ENCODE measurements around the gene ECHDC3.

DNA sequence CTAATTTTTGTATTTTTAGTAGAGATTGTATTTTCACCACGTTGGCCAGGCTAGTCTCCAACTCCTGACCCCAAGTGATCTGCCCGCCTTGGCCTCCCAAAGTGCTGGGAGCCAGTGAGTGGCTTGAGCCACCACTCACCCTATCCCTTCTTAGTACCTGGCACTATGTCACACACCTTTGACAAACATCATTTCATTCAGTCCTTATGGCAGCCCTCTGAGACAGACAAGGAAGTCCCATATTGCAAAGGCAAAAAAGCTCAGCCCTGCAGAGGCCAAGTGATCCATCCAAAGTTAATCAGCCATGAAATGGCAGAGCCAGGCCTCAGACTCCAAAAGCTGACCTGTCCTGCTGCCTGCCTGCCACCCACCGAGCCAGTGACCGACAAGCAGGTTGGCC, 39.9 kb upstream of the ECHDC3 start:
- TF ChIP-seq, protein P1, sequence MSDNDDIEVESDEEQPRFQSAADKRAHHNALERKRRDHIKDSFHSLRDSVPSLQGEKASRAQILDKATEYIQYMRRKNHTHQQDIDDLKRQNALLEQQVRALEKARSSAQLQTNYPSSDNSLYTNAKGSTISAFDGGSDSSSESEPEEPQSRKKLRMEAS (IDR thresholded peaks at IDR 0.05): no peak
- TF ChIP-seq, protein P2, sequence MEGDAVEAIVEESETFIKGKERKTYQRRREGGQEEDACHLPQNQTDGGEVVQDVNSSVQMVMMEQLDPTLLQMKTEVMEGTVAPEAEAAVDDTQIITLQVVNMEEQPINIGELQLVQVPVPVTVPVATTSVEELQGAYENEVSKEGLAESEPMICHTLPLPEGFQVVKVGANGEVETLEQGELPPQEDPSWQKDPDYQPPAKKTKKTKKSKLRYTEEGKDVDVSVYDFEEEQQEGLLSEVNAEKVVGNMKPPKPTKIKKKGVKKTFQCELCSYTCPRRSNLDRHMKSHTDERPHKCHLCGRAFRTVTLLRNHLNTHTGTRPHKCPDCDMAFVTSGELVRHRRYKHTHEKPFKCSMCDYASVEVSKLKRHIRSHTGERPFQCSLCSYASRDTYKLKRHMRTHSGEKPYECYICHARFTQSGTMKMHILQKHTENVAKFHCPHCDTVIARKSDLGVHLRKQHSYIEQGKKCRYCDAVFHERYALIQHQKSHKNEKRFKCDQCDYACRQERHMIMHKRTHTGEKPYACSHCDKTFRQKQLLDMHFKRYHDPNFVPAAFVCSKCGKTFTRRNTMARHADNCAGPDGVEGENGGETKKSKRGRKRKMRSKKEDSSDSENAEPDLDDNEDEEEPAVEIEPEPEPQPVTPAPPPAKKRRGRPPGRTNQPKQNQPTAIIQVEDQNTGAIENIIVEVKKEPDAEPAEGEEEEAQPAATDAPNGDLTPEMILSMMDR (IDR thresholded peaks at IDR 0.05): no peak
- TF ChIP-seq POLR2A (IDR thresholded peaks at IDR 0.05; ENCODE audit: low read length): no peak
- TF ChIP-seq JUN (IDR thresholded peaks at IDR 0.05): no peak
- TF ChIP-seq EHMT2 (IDR thresholded peaks at IDR 0.05; ENCODE audit: low read depth): no peak
- TF ChIP-seq NFE2L2 (conservative IDR thresholded peaks at IDR 0.05; ENCODE audit: low read length): no peak
- TF ChIP-seq RAD21 (conservative IDR thresholded peaks at IDR 0.05 in 1 of 2, IDR thresholded peaks at IDR 0.05 in 1 of 2): no peak
